Activated naive CD4-positive, alpha-beta T cell treated with anti-CD3 and anti-CD28 coated beads for 36 hours (primary cell): ENCODE measurements around the gene METTL26. TPM values are rescaled to one million over a fixed set of nuclear protein-coding genes. Genes with fewer than 3 reads are reported as not detected.

Experiments used
- CTCF ChIA-PET: fragments of 350-600 bp; sonication (Branson Sonifier 250); formaldehyde crosslinking; loops from one replicate; lab custom pipeline; 2021; ENCODE audit warnings: antibody characterized with exemption; lab: Charles Lee
- DNase-seq: peaks from one replicate; pipeline ENCODE4 v3.0.0-alpha.2; 2020
- H3K27ac Mint-ChIP-seq: one replicate; pipeline ENCODE4 v1.8.0; 2021; ENCODE audit warnings: mild to moderate bottlenecking, mixed read lengths
- H3K27me3 Mint-ChIP-seq: one replicate; pipeline ENCODE4 v1.8.0; 2021; ENCODE audit warnings: low read depth, mixed read lengths
- H3K36me3 Mint-ChIP-seq: one replicate; pipeline ENCODE4 v1.8.0; 2021; ENCODE audit warnings: low read depth, mixed read lengths
- H3K4me1 Mint-ChIP-seq: one replicate; pipeline ENCODE4 v1.8.0; 2021; ENCODE audit warnings: low read depth, mixed read lengths
- H3K4me3 Mint-ChIP-seq: one replicate; pipeline ENCODE4 v1.8.0; 2021; ENCODE audit warnings: mild to moderate bottlenecking, moderate library complexity, mixed read lengths
- H3K9me3 Mint-ChIP-seq: one replicate; pipeline ENCODE4 v1.8.0; 2021; ENCODE audit warnings: mixed read lengths
- intact Hi-C: fragments of 100-400 bp; cut with micrococcal nuclease; formaldehyde crosslinking; loops from one replicate; pipeline ENCODE4 v1.15.1; 2023
- total RNA-seq, 2 experiments: library from RNA; stranded (reverse); gene quantifications; one replicate each; pipeline ENCODE4 v1.2.3, GENCODE V29; 2021

Gene METTL26
- total RNA-seq, 2 experiments from 2014 or later = 121 to 122 TPM

- Mint-ChIP-seq H3K4me3 (peak overlapping the region; percentile 77), H3K4me1 (peaks cover 29% of the 10 kb centered on the region), H3K36me3 (peaks cover 3% of the 10 kb centered on the region), H3K27ac (peak overlapping the region; percentile 9), H3K27me3 (no peaks in the 10 kb centered on the region), H3K9me3 (no peaks in the 10 kb centered on the region)
- peak; percentile 38 for DNase-seq
- CTCF ChIA-PET = interaction anchor here (0.8 to 1.0 kb wide), 2 partner anchors 20 to 33 kb away, joined by 3 to 4 read pairs; no protein-coding TSS in a partner anchor
- intact Hi-C loops = no loop called here
Measured at GRCh38 chr16:590188-590814, 45.8 kb downstream of the METTL26 start.

GRCh38 chr16:589658-590187, 46.4 kb downstream of the METTL26 start, which contains the start of gene RAB40C:
Gene RAB40C, plus strand, starts transcription at chr16:590066. Its CDS starts 226 bp downstream, at chr16:590292.
- Mint-ChIP-seq H3K4me1 (peaks cover 29% of the 10 kb centered on the region), H3K27ac (peak within 1 kb of the TSS; percentile 96), H3K36me3 (peaks cover 3% of the 10 kb centered on the region), H3K4me3 (peak within 1 kb of the TSS; percentile 85), H3K27me3 (no peaks in the 10 kb centered on the region), H3K9me3 (no peaks in the 10 kb centered on the region)
- peak; percentile 100 for DNase-seq
- intact Hi-C loops = loop anchor here (1.0 to 5.0 kb wide), 7 partner anchors 19 to 207 kb away; partner anchors contain the start of genes METTL26, NHLRC4, PGAP6 and STUB1
- CTCF ChIA-PET = interaction anchor here (1.0 kb wide), 1 partner anchor 20 kb away, joined by 4 read pairs; no protein-coding TSS in a partner anchor

GRCh38 chr16:588889-589657, 47.0 kb downstream of the METTL26 start:
- Mint-ChIP-seq H3K27ac (peak overlapping the region; percentile 96), H3K4me3 (peak overlapping the region; percentile 91), H3K9me3 (no peaks in the 10 kb centered on the region), H3K27me3 (no peaks in the 10 kb centered on the region), H3K4me1 (peaks cover 28% of the 10 kb centered on the region), H3K36me3 (peaks cover 3% of the 10 kb centered on the region)
- intact Hi-C loops = loop anchor here (1.0 to 5.0 kb wide), 7 partner anchors 19 to 207 kb away; partner anchors contain the start of genes METTL26, NHLRC4, PGAP6 and STUB1
- CTCF ChIA-PET = no interaction called here
- DNase-seq = peak; percentile 98

DNA sequence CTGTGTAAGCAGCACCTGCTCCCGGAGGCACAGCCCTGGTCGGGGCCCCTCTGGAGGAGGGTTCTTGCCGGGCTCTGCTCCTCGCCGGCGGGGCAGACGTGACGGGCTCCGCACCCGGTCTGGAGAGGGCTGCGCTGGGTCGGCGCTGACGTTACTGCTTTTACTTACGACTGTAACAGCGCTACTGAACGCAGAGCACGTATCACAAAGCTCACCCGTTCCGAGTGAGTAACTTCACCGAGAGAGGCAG, 47.5 kb downstream of the METTL26 start:
- Mint-ChIP-seq H3K4me1 (peaks cover 26% of the 10 kb centered on the region), H3K9me3 (no peaks in the 10 kb centered on the region), H3K27ac (peak overlapping the region; percentile 95), H3K36me3 (peaks cover 3% of the 10 kb centered on the region), H3K4me3 (peak overlapping the region; percentile 91), H3K27me3 (no peaks in the 10 kb centered on the region)
- CTCF ChIA-PET = no interaction called here
- intact Hi-C loops = loop anchor here (2.0 to 5.0 kb wide), 2 partner anchors 22 to 206 kb away; partner anchors contain the start of genes NHLRC4 and PGAP6
- peak; percentile 63 for DNase-seq

- peak overlapping the region; percentile 95 for H3K27ac Mint-ChIP-seq
- H3K4me1 Mint-ChIP-seq = peaks cover 20% of the 10 kb centered on the region
- peak overlapping the region; percentile 91 for H3K4me3 Mint-ChIP-seq
- no peaks in the 10 kb centered on the region for H3K9me3 Mint-ChIP-seq
- no peak for DNase-seq
- intact Hi-C loops = loop anchor here (5.0 kb wide), 1 partner anchor 205 kb away; the partner anchor contains the start of gene PGAP6
- no peaks in the 10 kb centered on the region for H3K27me3 Mint-ChIP-seq
- peaks cover 3% of the 10 kb centered on the region for H3K36me3 Mint-ChIP-seq
- CTCF ChIA-PET = interaction anchor here (0.7 kb wide), 1 partner anchor 198 kb away, joined by 5 read pairs; no protein-coding TSS in a partner anchor
Measured at GRCh38 chr16:586645-587590, 49.2 kb downstream of the METTL26 start.

GRCh38 chr16:586047-586644, 50.0 kb downstream of the METTL26 start:
- H3K27ac Mint-ChIP-seq = no peak overlapping the region
- H3K4me3 Mint-ChIP-seq = peak overlapping the region; percentile 12
- peaks cover 3% of the 10 kb centered on the region for H3K36me3 Mint-ChIP-seq
- no peaks in the 10 kb centered on the region for H3K27me3 Mint-ChIP-seq
- H3K4me1 Mint-ChIP-seq = peaks cover 16% of the 10 kb centered on the region
- CTCF ChIA-PET = no interaction called here
- no peak for DNase-seq
- intact Hi-C loops = loop anchor here (5.0 kb wide), 1 partner anchor 204 kb away; the partner anchor contains the start of gene PGAP6
- H3K9me3 Mint-ChIP-seq = no peaks in the 10 kb centered on the region

- CTCF ChIA-PET = interaction anchor here (0.8 kb wide), 1 partner anchor 24 kb away, joined by 3 read pairs; no protein-coding TSS in a partner anchor
- H3K27ac Mint-ChIP-seq = no peak overlapping the region
- H3K9me3 Mint-ChIP-seq = no peaks in the 10 kb centered on the region
- intact Hi-C loops = loop anchor here (5.0 kb wide), 1 partner anchor 203 kb away; the partner anchor contains the start of gene PGAP6
- no peaks in the 10 kb centered on the region for H3K27me3 Mint-ChIP-seq
- no peak for DNase-seq
- H3K4me3 Mint-ChIP-seq = no peak overlapping the region
- H3K4me1 Mint-ChIP-seq = peaks cover 9% of the 10 kb centered on the region
- H3K36me3 Mint-ChIP-seq = peaks cover 3% of the 10 kb centered on the region
Measured at GRCh38 chr16:585351-585750, 50.8 kb downstream of the METTL26 start.

Other genes starting within 250 kb of the METTL26 start
- gene NME4, start 239.1 kb downstream of the METTL26 start, total RNA-seq = 10 to 100 TPM; 86.7 to 87.0 TPM
- 1 to 10 TPM; 8.9 to 9.6 TPM for gene DECR2, start 234.4 kb downstream of the METTL26 start, total RNA-seq
- 10 to 100 TPM; 15.8 to 18.2 TPM for gene RAB11FIP3, start 210.7 kb downstream of the METTL26 start, total RNA-seq
- 10 to 100 TPM; 54.4 to 56.9 TPM for gene CAPN15, start 108.6 kb downstream of the METTL26 start, total RNA-seq
- gene PRR35, start 75.9 kb downstream of the METTL26 start, total RNA-seq = not detected
- gene NHLRC4, start 69.3 kb downstream of the METTL26 start, total RNA-seq = under 1 TPM; 0.60 to 0.67 TPM
- 10 to 100 TPM; 18.6 to 19.2 TPM for gene PIGQ, start 66.3 kb downstream of the METTL26 start, total RNA-seq
- gene RAB40C, start 46.2 kb downstream of the METTL26 start, total RNA-seq = 1 to 10 TPM; 6.3 to 7.3 TPM
- gene WFIKKN1, start 5.3 kb downstream of the METTL26 start, total RNA-seq = under 1 TPM; 0.10 to 0.25 TPM
- gene MCRIP2, start 5.5 kb upstream of the METTL26 start, total RNA-seq = 10 to 100 TPM; 31.5 to 35.2 TPM
- gene WDR90, start 13.1 kb upstream of the METTL26 start, total RNA-seq = 10 to 100 TPM; 65.9 to 66.9 TPM
- 10 to 100 TPM; 81.9 to 84.0 TPM for gene RHOT2, start 31.8 kb upstream of the METTL26 start, total RNA-seq
- gene RHBDL1, start 39.4 kb upstream of the METTL26 start, total RNA-seq = under 1 TPM; 0.60 to 0.94 TPM
- gene STUB1, start 44.1 kb upstream of the METTL26 start, total RNA-seq = 10 to 100 TPM; 40.3 to 44.1 TPM
- 10 to 100 TPM; 18.2 to 20.5 TPM for gene JMJD8, start 48.0 kb upstream of the METTL26 start, total RNA-seq
- 10 to 100 TPM; 17.4 to 17.7 TPM for gene WDR24, start 54.1 kb upstream of the METTL26 start, total RNA-seq
- 1 to 10 TPM; 3.7 to 5.7 TPM for gene FBXL16, start 69.5 kb upstream of the METTL26 start, total RNA-seq
- gene METRN, start 78.8 kb upstream of the METTL26 start, total RNA-seq = 10 to 100 TPM in 1 of 2 experiments, 1 to 10 TPM in 1; 8.2 to 11.0 TPM
- 10 to 100 TPM; 21.5 to 24.3 TPM for gene ANTKMT, start 84.8 kb upstream of the METTL26 start, total RNA-seq
- 1 to 10 TPM; 1.2 to 1.3 TPM for gene CCDC78, start 90.1 kb upstream of the METTL26 start, total RNA-seq
- 1 to 10 TPM; 6.5 to 7.7 TPM for gene HAGHL, start 90.8 kb upstream of the METTL26 start, total RNA-seq
- gene CIAO3, start 104.7 kb upstream of the METTL26 start, total RNA-seq = 10 to 100 TPM; 32.7 to 34.3 TPM
- not detected for gene MSLN, start 124.4 kb upstream of the METTL26 start, total RNA-seq
- gene RPUSD1, start 152.1 kb upstream of the METTL26 start, total RNA-seq = 1 to 10 TPM; 6.8 to 7.2 TPM
- gene CHTF18, start 152.3 kb upstream of the METTL26 start, total RNA-seq = 100 to 1,000 TPM; 126 to 127 TPM
- gene GNG13, start 164.4 kb upstream of the METTL26 start, total RNA-seq = not detected